Fibroblast of skin of left biceps (primary cell): ENCODE results near the gene EN1.

Source experiments
- DNase-seq, 2 experiments: peaks; one replicate each; pipeline ENCODE4 v3.0.0-alpha.2; 2013; ENCODE audit warnings: low read depth in 2 of 2

Gene EN1

GRCh38 chr2:118843483-118844132 is 3.8 kb downstream of the EN1 start:
- no peak for DNase-seq

- DNase-seq, result no peak
Observed at GRCh38 chr2:118842661-118843482, 4.6 kb downstream of the EN1 start.

DNA sequence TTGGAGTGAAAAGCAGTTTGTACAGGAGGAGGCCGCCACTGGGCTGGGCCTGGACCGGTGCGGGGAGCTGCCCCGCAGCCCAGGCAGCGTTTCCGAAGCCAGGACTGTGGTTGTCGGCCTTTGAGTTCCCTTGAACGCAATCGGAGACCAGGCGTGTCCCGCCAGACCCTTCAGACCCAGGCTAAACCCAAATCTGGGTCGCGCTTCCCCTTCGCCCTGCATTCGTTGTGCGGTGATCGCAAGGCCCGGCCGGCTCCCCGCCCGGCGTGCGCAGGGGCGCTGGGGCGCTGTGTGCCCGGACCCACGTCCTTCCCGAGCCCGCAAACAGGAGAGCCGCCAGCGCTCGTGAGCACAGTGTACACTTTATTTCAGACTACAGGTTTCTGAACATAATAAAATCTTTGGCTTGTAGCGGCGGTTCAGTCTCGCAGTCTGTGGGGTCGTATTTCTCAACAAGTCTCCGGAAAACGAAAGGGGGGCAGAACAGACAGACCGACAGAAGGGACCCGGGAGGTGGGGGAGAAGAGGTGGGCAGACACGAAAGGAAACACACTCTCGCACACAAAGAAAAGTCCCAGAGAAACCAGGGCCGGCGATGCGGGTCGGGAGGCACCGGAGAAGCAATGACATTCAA is 5.5 kb downstream of the EN1 start:
- no peak for DNase-seq

- no peak for DNase-seq
Observed at GRCh38 chr2:118841450-118841827, 6.0 kb downstream of the EN1 start.

DNA sequence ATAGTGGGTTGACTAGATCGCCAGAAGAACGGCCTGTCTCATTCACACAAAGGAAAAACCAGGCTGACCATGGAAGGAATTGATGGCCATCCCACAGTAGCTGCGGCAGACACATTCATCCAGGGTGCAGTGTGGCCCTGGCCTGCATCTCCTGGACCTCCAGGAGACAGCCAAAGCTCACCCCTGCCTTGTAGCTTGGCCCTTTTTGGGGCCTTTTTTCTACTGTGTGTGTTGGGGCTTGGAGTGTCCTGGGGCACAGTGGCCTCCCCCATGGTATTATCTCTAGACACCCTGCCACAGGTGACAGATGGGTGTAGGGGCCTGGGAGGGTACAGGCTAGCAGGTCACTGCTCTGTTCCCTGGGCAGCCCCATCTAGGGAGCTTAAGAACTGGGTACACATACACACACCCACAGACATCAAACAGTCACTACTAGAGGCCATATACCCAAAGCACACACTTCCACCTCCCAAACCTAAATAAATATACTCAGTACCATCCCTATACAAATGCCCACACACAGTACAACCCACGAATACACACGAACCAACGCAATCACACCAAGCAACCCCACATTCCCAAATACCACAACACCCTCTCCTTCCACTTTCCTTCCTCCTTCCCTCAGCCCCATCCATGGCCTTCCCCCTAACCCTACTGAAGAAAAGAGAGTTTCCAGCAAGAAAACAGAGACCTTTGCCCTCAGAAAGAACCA is 8.6 kb downstream of the EN1 start:
- no peak for DNase-seq

DNA sequence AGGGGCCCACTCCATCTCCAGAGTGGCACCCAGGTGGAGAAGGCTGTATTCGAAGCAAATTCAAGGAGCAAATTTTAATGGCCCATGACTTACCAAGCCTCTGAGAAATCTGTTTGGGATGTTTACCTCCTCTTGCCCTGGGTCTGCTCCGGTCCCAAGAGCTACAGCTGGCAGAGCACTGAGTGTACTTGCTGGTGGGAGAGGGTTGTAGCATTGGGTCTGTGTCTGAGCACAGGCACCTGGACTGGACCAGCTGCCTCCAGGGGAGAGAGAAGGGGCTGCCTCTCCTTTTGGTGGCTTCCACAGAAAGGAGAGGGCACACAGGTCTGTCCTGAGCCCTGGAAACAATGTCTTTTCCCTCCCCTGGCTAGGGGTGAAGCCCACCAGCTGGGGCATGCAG is 9.8 kb downstream of the EN1 start:
- no peak for DNase-seq

GRCh38 chr2:118837067-118837466 is 10.4 kb downstream of the EN1 start:
- DNase-seq, result no peak

DNA sequence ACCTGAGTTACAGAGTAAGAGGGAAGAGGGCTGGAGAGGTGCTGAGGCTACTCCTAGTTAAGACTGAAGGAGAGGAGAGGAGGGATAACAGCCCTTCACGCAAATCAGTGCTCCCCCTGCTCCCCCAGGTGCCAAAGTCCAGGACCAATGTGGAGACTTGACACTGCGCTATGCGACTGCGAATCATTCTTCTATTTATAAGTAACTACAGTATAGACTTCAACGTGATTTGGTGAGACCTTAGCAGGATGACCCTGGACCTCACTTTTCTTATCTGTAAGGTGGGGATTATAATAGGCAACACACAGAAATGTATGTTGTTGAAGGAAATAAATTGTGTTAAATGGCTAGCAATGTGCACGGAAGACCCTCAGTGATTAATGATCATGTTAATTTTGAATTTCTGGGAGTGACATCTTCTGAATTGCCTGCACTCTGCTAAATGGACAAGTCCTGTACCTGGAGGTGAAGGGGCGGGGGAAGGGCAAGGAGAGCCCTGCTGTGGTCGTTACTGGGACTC is 11.0 kb downstream of the EN1 start:
- no peak for DNase-seq

- no peak for DNase-seq
Observed at GRCh38 chr2:118835746-118836410, 11.6 kb downstream of the EN1 start.

GRCh38 chr2:118834901-118835745 is 12.3 kb downstream of the EN1 start:
- DNase-seq, result no peak

- DNase-seq, result no peak
Observed at GRCh38 chr2:118834440-118834810, 13.0 kb downstream of the EN1 start.

DNA sequence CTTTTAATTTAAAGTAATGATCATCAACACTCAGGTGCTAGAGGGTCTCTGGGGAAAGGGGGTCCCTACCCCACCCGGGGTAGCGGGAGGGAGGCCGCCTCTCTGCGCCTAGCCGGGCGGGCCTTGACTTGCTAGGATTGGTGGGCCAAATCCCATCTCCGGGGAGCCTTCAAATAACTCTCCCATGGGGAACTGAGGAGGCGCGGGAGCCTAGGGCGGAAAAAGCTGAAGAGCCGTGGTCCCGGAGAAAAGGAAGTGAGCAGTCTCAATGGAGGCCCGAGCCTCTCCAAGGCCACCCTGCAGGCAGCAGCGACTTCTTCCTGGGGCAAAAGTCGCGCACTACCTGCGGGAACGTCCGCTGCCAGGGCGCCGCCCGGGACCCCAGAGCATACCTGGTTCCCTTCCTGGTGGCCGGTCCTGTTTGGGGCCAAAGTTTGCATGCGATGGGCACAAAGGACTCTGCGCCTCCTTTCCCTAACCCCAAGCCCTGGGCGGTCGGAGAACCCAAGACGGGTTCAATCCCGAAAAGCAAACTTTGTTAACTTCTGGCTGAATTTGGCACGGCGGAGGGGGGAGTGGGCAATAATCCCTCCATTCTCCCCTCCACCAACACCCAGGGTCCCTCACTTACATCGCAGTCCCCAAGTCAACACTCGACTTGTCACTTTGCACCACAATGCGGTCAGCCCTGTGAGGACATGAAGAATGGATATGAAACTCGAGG is 13.6 kb downstream of the EN1 start:
- DNase-seq, result no peak

DNA sequence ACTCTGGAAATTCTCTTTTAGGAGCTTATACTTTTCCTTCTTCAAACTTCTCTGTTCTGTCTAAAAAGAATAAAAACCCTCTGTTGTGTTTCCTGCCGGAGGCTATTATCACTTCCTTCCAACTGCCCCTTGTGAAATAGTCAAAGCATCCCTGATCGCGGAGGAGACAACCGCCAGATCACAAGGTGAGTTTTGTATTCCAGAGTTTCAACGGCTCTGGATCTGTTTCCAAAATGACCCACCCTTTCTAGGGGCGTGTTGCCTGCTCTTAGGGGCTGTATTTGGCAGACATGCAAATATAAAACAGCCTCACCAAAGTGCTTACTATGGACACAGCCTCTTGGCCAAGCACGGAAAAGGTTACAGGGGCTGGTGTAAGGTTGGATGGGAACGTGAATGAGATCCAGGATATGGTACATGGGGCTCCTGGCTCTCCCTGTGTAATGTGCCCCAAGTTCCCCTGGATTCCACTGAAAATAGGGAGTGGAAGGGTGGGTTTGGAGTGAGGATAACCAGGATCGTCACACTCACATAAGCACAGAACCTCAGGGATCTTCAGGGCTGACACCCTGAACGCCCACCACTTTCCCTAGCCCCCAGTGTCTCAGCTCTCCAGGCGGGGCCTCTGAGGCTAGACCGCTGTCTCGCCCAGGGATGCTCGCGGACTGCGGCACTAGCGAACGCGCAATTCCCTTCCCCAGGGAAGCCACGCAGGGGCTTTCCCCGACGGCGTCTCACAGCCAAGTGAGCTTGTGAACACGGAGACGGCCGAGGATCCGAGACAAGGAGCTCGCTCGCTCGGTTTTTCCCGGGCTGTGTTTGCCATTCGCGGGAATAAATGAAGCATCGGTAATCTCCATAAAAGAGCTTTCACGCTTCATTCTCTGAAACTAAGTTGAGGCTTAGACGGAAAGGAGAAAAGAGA is 14.4 kb downstream of the EN1 start:
- DNase-seq, result no peak

- DNase-seq, result no peak
Observed at GRCh38 chr2:118832071-118832790, 15.2 kb downstream of the EN1 start.

DNA sequence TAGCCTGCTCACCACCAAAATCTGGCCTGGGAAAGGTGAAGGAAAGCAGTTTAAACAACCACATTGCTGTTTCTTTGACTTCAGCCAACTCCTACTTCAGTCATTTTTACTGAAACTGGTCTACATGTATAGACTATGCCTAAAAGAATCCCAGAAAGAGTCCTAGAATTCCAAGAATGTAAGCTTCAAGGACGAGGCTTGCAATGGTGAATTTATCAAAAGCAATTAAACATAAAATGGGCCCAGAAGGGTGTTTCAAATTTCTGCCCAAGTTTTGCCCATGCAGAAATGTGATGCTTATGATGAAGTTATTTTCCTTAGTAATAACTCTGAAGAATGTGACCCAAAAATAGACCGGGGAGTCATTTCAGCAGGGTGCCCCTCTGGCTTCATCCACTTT is 16.6 kb downstream of the EN1 start:
- DNase-seq, result no peak

GRCh38 chr2:118830118-118830517 is 17.3 kb downstream of the EN1 start:
- DNase-seq, result no peak

DNA sequence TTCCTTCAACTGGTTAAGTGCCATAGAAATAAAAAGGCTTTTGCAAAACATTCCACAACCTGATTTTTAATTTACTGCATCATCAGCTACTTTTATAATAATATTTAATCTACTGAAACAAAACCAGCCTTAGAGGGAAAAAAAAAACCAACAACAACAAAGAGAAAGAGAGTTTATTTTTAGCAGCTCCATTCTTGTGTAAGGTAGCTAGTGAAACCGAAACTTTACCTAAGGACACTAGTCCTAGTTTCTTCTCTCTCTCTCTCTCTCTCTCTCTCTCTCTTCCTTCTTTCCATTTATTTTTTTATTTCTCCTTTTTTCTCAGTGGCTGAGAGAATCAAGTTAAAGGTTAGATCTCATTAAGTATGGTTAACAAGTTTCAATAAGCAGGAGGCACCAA is 21.4 kb downstream of the EN1 start:
- DNase-seq, result no peak

- no peak for DNase-seq
Observed at GRCh38 chr2:118823633-118824032, 23.8 kb downstream of the EN1 start.
